Fibroblast of lung (primary cell): ENCODE measurements around the gene HSPA8. TPM values are rescaled to one million over a fixed set of nuclear protein-coding genes. Genes with fewer than 3 reads are reported as not detected.

Experiments used
- DNase-seq, 2 donors: peaks; one replicate each; pipeline versions ENCODE4 v3.0.0 to v3.0.0-alpha.2; 2010; ENCODE audit warnings: low read depth in 2 of 2
- H2AFZ ChIP-seq: 2 replicates; pipeline ENCODE4 v1.5.1; 2012; ENCODE audit warnings: low read length, control low read depth, inconsistent platforms
- H3K27ac ChIP-seq: 2 replicates; pipeline ENCODE4 v1.5.1; 2011; ENCODE audit warnings: low read length, control low read depth; ENCODE audit not compliant: insufficient read depth
- H3K27me3 ChIP-seq: 2 replicates; pipeline ENCODE4 v1.5.1; 2011; ENCODE audit warnings: mild to moderate bottlenecking, low read length; ENCODE audit not compliant: control insufficient read depth, insufficient read depth
- H3K36me3 ChIP-seq: 2 replicates; pipeline ENCODE4 v1.5.1; 2011; ENCODE audit warnings: low read length; ENCODE audit not compliant: control insufficient read depth, insufficient read depth
- H3K4me1 ChIP-seq: 2 replicates; pipeline ENCODE4 v1.5.1; 2011; ENCODE audit warnings: low read length; ENCODE audit not compliant: control insufficient read depth, insufficient read depth; ENCODE audit errors: extremely low read depth
- H3K4me2 ChIP-seq: 2 replicates; pipeline ENCODE4 v1.5.1; 2011; ENCODE audit warnings: low read length, control low read depth; ENCODE audit not compliant: insufficient read depth; ENCODE audit errors: extremely low read depth
- H3K4me3 ChIP-seq, 4 experiments: fragments of 200-600 bp in 1 of 4; sonication (generic) in 1 of 4; replicated peaks in 1 of 4; 2 replicates each; pipeline ENCODE4 v1.5.1; 2011 to 2016; ENCODE audit warnings: low read length in 4 of 4, low read depth in 3 of 4, mild to moderate bottlenecking in 3 of 4, control low read depth in 2 of 4, inconsistent platforms in 1 of 4, mixed read lengths in 1 of 4; ENCODE audit not compliant: insufficient read depth in 1 of 4; ENCODE audit errors: control extremely low read depth in 1 of 4
- H3K79me2 ChIP-seq: 2 replicates; pipeline ENCODE4 v1.5.1; 2012; ENCODE audit warnings: mild to moderate bottlenecking, low read length, inconsistent platforms; ENCODE audit not compliant: control insufficient read depth, insufficient read depth
- H3K9ac ChIP-seq: 2 replicates; pipeline ENCODE4 v1.5.1; 2011; ENCODE audit warnings: mild to moderate bottlenecking, low read length, control low read depth; ENCODE audit not compliant: insufficient read depth
- H3K9me3 ChIP-seq: 2 replicates; pipeline ENCODE4 v1.5.1; 2012; ENCODE audit warnings: low read depth, low read length; ENCODE audit not compliant: control insufficient read depth, insufficient read depth
- H4K20me1 ChIP-seq: 2 replicates; pipeline ENCODE4 v1.5.1; 2011; ENCODE audit warnings: low read length; ENCODE audit not compliant: control insufficient read depth, insufficient read depth; ENCODE audit errors: extremely low read depth
- CTCF ChIP-seq, 2 donors: IDR thresholded peaks in 1 of 2; conservative IDR thresholded peaks in 1 of 2; 1 replicate in 1 of 2; 2 replicates in 1 of 2; pipeline ENCODE4 v1.5.1; 2011 to 2012; ENCODE audit warnings: low read length in 2 of 2, control low read depth in 1 of 2, inconsistent platforms in 1 of 2, low read depth in 1 of 2, mild to moderate bottlenecking in 1 of 2
- EZH2 ChIP-seq: IDR thresholded peaks from 2 replicates; pipeline ENCODE4 v1.5.1; 2012; ENCODE audit warnings: low read length, control low read depth, mild to moderate bottlenecking; ENCODE audit errors: missing control alignments
- polyA plus RNA-seq, 2 donors: library from polyadenylated mRNA; depleted of rRNA in 1 of 2; stranded (reverse) in 1 of 2; unstranded in 1 of 2; fragments of >200 nt; gene quantifications; 2 replicates each; pipeline ENCODE4 v1.2.1, GENCODE V29; 2011 to 2012; ENCODE audit warnings: missing spikeins in 1 of 2
- total RNA-seq: library from RNA; depleted of rRNA; stranded (reverse); fragments of >200 nt; gene quantifications from 2 replicates; pipeline ENCODE4 v1.2.1, GENCODE V29; 2014

HSPA8 gene
- total and polyA plus RNA-seq, 2 donors (not counting 1 experiment from before 2014, with no cell fraction given): 2,158 to 2,431 TPM

GRCh38 chr11:123054301-123055065 is 7.5 kb downstream of the HSPA8 start:
- peaks cover 23% of the 10 kb centered on the region for H3K36me3 ChIP-seq
- H2AFZ ChIP-seq: no peak overlapping the region
- H3K27ac ChIP-seq: no peak overlapping the region
- TF ChIP-seq CTCF (conservative IDR thresholded peaks at IDR 0.05 in 1 of 2, IDR thresholded peaks at IDR 0.05 in 1 of 2; ENCODE audit: low read depth in 1 of 2, low read length in 2 of 2): peak; percentile 54 to 66
- TF ChIP-seq EZH2: no peak
- peaks cover 2% of the 10 kb centered on the region for H4K20me1 ChIP-seq
- DNase-seq: peak; percentile 66 to 78
- no peaks in the 10 kb centered on the region for H3K9me3 ChIP-seq
- peaks cover 13% of the 10 kb centered on the region for H3K4me1 ChIP-seq
- H3K4me3 ChIP-seq: no peak overlapping the region
- H3K79me2 ChIP-seq: peaks cover 23% of the 10 kb centered on the region
- H3K9ac ChIP-seq: no peak overlapping the region
- no peaks in the 10 kb centered on the region for H3K27me3 ChIP-seq
- no peak overlapping the region for H3K4me2 ChIP-seq

GRCh38 chr11:123052901-123053721 is 8.8 kb downstream of the HSPA8 start:
- H4K20me1 ChIP-seq: peaks cover 2% of the 10 kb centered on the region
- peaks cover 6% of the 10 kb centered on the region for H3K4me1 ChIP-seq
- no peak overlapping the region for H3K4me3 ChIP-seq
- H3K79me2 ChIP-seq: peaks cover 10% of the 10 kb centered on the region
- no peak overlapping the region for H3K4me2 ChIP-seq
- no peak overlapping the region for H3K27ac ChIP-seq
- DNase-seq: no peak
- TF ChIP-seq EZH2: no peak
- no peak overlapping the region for H2AFZ ChIP-seq
- H3K9me3 ChIP-seq: no peaks in the 10 kb centered on the region
- peaks cover 12% of the 10 kb centered on the region for H3K36me3 ChIP-seq
- H3K9ac ChIP-seq: no peak overlapping the region
- no peaks in the 10 kb centered on the region for H3K27me3 ChIP-seq

GRCh38 chr11:123051634-123052033 is 10.3 kb downstream of the HSPA8 start:
- TF ChIP-seq CTCF (conservative IDR thresholded peaks at IDR 0.05 in 1 of 2, IDR thresholded peaks at IDR 0.05 in 1 of 2; ENCODE audit: low read depth in 1 of 2, low read length in 2 of 2) (no peak), EZH2 (no peak)
- no peaks in the 10 kb centered on the region for H3K9me3 ChIP-seq
- H3K4me3 ChIP-seq: no peak overlapping the region
- peaks cover 2% of the 10 kb centered on the region for H4K20me1 ChIP-seq
- H2AFZ ChIP-seq: no peak overlapping the region
- peaks cover under 1% of the 10 kb centered on the region for H3K4me1 ChIP-seq
- peaks cover 6% of the 10 kb centered on the region for H3K36me3 ChIP-seq
- no peak for DNase-seq
- no peaks in the 10 kb centered on the region for H3K27me3 ChIP-seq
- no peak overlapping the region for H3K9ac ChIP-seq
- H3K4me2 ChIP-seq: no peak overlapping the region
- H3K27ac ChIP-seq: no peak overlapping the region
- no peaks in the 10 kb centered on the region for H3K79me2 ChIP-seq
